ENCODE results near the gene LSG1.

DNA sequence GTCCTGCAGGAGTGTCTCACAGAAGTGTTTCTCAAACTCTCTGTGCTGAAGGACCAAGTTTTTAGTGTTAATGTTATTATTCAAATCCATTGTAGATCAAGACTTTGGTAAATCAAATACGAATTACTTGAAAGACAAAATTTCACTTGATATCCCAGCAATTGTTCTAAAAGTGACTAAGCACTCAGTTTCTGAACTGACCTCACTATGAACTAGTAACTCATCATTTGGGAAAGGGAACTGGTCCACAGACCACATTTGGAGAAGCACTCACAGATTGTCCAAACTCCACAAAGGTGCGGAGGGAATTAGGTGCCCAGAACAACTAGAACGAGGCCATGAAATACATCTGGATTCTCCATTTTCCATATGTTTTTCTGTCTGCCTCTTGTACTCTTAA is 39.3 kb upstream of the LSG1 start:
- no peak for TF ChIP-seq EZH2 (IDR thresholded peaks at IDR 0.05; ENCODE audit: borderline replicate concordance, low read length)
- TF ChIP-seq, protein P1, sequence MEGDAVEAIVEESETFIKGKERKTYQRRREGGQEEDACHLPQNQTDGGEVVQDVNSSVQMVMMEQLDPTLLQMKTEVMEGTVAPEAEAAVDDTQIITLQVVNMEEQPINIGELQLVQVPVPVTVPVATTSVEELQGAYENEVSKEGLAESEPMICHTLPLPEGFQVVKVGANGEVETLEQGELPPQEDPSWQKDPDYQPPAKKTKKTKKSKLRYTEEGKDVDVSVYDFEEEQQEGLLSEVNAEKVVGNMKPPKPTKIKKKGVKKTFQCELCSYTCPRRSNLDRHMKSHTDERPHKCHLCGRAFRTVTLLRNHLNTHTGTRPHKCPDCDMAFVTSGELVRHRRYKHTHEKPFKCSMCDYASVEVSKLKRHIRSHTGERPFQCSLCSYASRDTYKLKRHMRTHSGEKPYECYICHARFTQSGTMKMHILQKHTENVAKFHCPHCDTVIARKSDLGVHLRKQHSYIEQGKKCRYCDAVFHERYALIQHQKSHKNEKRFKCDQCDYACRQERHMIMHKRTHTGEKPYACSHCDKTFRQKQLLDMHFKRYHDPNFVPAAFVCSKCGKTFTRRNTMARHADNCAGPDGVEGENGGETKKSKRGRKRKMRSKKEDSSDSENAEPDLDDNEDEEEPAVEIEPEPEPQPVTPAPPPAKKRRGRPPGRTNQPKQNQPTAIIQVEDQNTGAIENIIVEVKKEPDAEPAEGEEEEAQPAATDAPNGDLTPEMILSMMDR (conservative IDR thresholded peaks at IDR 0.05 in 1 of 2, IDR thresholded peaks at IDR 0.05 in 1 of 2; ENCODE audit: extremely low read depth in 1 of 2, insufficient read depth in 1 of 2, low read depth in 1 of 2, low read length in 2 of 2) = no peak

Data from mammary epithelial cell (primary cell).